GM19328 (cell line): ENCODE measurements around the gene ZNF606.
A peak's percentile ranks its signal among the peaks of the same experiment; 100 is the strongest.
"Not testable (repeated sequence)": the region's sequence is repeated elsewhere in the genome, so short reads cannot be mapped to it uniquely, and the experiment has no call there.

Source experiments
- ATAC-seq: cut with Tn5 transposase; IDR thresholded peaks from one replicate; pipeline ENCODE4 v1.9.1; 2021; ENCODE audit warnings: mild to moderate bottlenecking, moderate library complexity; ENCODE audit not compliant: unreplicated experiment

ZNF606 gene

DNA sequence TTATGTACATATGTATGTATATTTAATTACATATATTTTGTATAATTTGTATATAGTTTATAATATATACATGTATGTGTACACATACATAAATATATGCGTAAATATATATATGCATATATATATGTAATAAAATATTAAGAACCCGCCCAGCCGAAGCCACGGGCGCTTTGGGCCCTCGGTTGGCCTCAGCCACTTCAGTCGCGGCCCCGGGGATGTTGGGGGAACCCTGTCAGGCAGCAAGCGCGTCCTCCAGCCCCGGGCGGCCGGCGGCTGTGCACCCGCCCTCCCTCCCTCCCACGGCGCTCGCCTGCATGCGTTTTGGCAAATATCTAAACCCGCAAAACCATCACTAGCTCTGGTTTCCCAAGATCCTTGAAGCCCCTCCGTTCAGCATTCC is 7.9 kb upstream of the ZNF606 start:
- ATAC-seq, result no peak

DNA sequence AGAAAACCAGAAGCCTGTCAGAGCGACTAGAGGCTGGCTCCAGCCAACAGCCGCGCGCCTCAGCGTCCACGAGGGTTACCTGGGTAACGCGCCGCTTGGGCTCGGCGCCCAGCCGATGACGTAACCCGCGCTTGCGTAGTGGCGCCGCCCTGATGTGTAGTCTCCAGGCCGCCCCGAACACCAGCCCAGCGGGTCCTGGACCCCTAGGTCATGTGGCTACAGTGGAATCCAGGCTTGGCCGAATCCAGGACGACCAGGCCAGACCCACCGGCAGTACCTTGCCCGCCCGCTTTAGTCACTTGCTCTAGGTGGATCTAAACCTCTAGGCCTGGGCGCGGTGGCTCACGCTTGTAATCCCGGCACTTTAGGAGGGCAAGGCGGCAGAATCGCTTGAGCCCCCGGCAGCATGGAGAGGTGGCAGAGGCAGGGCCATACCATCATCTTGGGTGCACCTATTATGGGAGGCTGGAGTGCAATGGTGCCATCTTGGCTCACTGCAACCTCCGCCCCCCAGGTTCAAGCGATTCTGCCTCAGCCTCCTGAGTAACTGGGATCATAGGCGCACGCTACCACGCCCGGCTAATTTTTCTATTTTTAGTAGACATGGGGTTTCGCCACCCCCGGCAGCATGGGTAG is 7.2 kb upstream of the ZNF606 start:
- no peak for ATAC-seq

DNA sequence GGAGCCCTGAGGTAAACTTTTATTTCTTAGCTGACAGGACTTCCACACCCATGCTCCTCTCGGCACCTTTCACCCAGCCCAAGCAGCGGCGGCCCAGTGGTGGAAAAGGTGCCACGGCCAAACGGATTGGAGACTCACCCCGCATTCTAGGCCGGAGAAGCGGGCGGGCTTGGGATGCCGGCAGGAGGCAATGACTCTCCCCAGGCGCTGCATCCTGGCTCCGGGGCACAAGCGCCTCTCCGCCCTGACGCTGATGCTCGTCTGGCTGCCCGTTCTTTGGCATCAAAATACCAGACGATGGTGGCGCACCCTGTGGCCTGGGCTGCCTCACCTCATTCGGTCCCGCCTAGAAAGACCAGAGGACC is 6.7 kb upstream of the ZNF606 start:
- ATAC-seq, result no peak

DNA sequence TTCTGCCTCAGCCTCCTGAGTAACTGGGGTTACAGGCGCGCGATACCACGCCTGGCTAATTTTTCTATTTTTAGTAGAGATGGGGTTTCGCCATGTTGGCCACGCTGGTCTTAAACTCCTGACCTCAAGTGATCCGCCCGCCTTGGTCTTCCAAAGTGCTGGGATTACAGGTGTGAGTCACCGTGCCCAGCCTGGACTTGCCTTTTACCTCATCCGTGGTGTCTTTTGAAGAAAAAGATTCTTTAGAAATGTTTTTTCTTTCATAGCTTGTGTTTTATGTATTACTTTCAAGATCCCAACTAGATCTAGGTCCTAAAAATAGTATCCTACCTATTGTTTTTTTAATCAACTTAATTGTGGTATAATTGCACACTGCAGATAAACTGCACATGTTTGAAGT is 6.3 kb upstream of the ZNF606 start:
- not testable (repeated sequence) for ATAC-seq

DNA sequence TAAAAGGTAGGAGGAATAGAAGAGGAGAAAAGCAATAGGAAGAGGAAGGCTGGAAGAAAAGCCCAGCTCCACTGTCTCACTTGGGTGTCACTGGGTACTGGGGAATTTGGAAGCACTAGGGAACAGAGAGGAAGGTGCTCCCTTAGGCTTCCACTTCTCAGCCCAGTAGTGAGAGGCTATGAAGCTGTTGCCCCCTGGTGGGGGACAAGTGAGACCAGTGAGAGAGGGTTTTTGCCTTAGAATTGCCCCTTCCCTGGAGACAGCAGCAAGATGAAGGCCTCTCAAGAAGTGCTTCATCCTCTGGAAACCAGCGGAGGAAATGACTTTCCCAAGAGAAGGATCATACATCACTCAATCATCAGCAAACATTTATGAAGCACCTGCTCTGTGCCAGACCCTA is 4.7 kb upstream of the ZNF606 start:
- no peak for ATAC-seq

DNA sequence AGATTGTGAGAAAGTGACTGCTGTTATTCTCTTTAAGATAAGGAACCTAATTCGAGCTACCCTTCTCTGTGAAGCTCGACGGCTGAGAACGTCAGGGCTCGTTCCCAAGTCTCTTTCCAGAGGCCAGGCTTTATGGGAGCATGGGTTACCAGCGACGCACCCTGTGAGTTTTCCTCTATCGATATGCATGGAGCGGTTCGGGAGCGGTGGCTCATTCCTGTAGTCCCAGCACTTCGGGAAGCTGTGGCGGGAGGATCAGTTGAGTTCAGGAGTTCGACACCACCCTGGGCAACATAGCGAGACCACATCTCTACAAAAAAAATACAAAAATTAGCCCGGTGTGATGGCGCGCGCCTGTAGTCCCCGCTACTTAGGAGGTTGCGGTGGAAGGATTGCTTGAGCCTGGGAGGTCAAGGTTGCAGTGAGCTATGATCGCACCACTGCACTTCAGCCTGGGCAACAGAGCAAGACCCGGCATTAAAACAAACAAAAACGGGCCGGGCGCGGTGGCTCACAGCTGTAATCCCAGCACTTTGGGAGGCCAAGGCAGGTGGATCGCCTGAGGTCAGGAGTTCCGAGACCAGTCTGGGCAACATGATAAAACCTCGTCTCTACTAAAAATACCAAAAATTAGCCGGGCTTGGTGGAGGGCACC is 681 bp upstream of the ZNF606 start:
- ATAC-seq, result no peak

DNA sequence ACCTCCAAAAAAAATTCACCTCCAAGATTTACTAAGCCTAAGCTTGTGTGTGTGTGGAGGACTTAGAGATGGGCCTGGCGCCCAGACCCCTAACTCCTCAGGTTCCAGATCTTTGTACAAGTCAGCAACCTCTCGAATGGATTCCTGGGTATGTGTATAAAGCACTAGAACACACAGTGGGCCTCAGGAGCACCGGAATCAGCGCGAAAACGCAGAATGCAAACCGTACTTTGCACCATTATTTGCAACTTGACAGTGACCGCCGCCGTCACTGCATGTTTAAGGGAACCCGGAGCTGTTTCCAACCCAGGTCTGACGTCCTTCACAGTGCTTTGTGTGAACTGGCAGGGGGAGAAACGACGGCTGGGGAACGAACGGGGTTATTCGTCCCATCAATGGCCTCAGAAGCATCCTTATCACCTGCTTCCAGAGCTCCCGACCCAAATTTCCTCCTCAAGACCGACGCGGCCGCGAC is 688 bp downstream of the ZNF606 start:
- ATAC-seq, result no peak

DNA sequence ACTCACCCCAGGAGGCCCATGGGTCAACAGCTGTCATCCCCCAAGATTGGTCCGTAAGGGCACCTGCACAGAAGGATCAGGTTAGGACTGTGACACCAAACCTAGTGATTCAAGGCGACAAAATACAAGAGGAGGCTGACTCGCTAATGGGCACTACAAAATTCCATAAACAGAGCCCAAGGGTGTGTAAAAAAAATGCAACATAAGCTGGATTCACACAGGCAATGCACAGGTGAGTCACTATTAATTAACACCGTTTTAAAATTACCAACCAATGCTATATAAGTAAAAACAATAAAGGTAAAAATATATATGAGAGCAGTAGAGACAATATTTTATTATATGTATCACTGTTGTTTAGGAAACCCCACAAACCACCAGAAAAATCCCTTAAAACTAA is 1.9 kb downstream of the ZNF606 start:
- no peak for ATAC-seq

DNA sequence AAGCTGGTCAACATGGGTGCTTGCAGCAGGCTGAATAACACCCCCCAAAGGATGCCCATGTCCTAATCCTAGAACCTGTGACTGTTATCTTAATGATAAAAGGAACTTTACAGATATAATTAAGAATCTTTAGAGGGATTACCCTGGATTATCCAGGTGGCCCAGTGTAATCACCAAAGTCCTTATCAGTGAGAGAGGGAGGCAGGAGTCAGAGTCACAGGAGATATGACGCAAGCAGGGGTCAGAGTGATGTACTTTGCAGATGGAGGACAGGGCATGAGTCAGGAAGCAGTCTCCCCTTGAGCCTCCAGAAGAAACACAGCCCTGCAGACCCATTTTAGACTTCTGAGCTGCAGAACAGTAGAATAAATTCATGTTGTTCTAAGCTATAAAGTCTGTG is 9.8 kb downstream of the ZNF606 start:
- no peak for ATAC-seq

DNA sequence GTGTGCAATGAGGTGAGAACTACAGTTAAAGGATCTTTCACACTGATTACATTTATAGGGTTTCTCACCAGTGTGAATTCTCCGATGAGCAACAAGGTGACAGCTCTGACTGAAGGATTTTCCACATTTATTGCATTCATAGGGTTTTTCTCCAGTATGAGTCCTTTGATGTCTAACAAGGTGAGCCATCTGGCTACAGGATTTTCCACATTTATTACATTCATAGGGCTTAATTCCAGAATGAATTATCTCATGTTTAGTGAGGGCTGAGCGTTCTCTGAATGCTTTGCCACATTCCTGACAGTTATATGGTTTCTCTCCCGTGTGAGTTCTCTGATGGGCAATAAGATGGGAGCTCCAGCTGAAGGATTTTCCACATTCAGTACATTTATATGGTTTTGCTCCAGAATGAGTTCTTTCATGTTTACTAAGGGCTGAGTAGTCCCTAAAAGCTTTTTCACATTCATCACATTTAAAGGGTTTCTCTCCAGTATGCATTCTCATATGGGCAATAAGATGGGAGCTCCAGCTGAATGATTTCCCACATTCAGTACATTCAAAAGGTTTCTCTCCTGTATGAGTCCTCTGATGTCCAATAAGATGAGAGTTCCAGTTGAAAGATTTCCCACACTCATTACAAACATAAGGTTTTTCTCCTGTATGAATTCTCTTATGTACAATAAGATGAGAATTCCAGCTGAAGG is 23.9 kb downstream of the ZNF606 start:
- ATAC-seq, result no peak

DNA sequence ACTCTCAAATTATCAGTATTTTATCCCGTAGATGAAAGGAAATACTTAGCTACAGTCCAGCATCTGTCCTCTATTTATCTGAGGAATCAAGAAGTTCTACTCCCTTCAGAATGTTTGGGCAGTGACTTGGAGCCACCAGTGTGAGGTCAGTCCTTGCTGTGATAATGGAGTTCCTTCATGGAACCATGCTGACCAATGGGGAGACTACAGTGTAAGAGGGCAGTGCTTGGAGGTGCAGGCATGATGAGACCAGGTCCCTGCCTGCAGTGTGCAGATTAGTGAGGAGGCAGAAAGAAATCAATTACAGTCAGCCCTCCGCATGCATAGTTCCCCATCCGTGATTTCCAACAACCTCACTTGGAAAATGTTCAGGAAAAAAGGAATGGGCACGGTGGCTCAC is 28.2 kb downstream of the ZNF606 start, which contains the start of gene C19orf18:
Gene C19orf18, minus strand, starts transcription at position 101 of the 400 bp plus-strand sequence. CDS start 102 bp downstream, outside the sequence.
- ATAC-seq, result no peak

DNA sequence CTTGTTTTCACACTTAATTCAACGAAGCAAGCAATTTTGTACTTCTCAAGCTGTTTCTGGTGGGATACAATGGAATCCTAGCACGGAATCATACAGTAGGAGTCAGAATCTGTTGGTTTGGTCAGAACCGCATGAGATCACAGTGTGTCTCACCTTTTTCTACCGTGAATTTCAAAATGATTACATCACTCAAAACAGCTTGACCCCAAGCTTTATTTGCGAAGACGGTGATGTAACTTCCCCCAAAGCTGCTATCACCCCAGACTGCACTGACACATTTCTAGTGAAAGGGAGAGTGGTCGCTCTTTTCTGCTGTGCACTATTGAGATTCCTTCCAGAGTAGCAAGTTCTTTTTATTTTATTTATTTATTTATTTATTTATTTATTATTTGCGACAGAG is 37.9 kb downstream of the ZNF606 start:
- ATAC-seq, result no peak

DNA sequence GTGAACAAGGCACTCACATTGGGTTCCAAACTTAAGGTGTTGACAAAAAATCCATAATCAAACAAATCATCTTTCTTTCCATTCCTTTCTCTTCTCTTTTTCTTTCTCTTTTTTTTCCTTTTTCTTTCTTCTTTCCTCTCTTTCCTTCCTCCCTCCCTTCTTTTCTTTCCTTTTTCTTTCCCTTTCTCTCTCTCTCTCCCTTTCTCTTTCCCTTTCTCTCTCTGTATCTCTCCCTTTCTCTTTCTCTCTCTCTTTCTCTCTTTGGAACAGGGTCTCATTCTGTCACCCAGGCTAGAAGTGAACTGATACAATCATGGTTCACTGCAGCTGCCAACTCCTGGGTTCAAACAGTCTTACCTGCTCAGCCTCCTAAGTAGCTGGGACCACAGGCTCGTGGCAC is 40.8 kb downstream of the ZNF606 start:
- no peak for ATAC-seq

DNA sequence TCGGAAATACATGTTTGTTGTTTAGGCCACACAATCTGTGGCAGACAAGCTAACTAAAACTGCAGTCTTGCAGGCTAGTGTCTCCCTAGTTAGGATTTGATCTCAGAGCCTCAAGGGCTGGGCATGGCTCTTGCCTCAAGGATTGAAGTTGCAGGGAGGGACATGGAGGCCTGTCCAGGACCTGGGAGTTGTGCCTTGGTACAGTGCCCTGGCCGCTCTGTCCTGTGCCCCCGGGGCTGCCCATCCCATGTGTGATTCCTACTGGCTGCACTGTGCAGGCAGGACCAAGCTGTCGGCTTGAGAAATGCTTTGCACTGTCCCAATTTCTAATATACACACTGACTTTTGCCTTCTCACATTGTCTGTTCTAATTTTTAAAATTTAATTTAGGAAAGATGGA is 47.6 kb downstream of the ZNF606 start:
- no peak for ATAC-seq

DNA sequence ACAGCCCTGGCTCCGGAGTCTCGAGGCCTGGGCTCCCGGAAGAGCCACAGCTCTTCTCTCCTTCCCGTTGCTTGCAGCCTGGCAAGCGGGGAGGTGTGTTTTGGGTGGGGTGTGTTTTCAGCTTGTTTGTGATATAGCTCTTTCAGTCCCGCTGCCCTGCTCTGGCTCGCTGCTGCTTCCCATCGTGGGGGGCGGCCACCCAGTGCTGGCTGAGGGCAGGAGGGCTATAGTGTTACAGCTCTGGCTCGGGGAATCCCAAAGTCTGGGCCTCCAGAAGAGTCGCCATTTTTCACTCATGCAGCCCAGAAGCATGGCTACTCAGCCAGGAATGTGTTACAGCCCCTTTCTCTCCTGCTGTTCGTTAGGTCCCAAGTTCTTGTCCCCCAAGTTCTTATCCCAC is 52.9 kb downstream of the ZNF606 start:
- no peak for ATAC-seq

DNA sequence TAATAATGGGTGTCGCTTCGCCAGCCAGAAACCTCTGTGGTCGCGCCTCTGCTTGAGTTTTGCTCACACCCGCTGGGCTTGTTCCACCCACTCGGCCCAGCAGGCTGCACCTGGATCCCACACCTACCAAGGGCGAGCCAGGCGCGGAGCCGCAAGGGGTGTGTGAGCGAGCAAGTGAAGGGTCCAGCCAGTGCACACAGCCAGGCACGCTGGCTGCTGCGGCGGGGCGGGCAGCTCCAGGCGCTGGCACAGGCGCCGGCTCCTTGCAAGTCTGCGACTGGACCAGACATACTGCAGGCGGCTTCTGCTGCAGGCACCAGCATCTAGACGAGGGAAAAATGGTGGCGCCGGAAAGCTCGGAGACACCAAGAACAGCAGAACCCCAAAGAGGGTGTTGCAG is 53.3 kb downstream of the ZNF606 start:
- ATAC-seq, result no peak

DNA sequence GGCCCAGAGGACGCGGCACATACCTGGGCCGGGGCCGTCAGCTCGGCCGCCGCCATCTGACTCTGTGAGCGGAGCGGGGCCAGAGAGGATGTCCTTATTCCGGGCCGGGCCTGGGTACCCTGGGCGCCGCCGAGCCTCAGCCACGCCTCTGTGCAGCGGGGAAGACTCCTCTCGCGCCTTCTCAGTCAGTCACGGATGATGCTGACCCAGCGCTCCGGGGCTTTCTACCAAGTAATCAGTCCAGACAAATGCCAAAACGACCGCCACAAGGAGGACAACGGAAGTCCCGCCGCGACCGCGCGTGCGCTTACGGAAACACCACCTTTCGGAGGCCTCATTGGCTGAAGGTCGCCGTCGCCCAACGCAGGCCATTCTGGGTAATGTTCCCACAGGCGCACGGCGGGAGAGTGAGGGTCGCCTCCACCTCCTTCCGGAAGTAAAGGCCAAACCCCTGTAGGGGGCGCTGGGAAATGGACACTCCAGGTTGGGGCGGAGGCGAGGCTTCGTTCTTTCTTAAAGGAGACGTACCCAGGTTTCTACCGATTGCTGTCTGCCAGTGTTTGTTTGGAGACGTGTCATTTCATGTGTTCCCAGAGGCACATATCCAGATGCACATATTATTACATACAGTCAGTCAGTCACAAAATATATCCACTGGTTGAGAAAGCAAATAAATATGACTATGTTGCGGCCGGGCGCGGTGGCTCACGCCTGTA is 55.0 kb downstream of the ZNF606 start, which contains the start of gene ZNF256:
Gene ZNF256, minus strand, starts transcription at position 288 of the 716 bp plus-strand sequence. Its CDS starts 232 bp downstream, at position 56.
- peak; percentile 85 for ATAC-seq

DNA sequence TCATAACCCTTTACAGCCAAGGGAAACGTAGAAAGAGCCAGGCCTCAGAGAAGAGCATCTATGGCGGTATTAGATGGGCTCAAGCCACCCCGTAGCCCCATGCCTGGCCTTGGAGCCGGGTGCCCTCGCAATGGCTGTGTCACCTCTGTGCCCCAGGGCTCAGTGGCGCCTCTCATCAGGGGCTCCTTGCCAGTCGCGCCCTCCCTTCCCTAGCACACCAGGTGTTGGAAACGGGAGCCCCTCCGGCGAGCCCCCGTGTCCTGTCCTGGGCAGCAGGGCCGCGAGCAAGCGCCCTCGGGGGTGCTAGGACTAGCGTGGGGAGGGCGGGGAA is 55.6 kb downstream of the ZNF606 start:
- peak; percentile 22 for ATAC-seq

DNA sequence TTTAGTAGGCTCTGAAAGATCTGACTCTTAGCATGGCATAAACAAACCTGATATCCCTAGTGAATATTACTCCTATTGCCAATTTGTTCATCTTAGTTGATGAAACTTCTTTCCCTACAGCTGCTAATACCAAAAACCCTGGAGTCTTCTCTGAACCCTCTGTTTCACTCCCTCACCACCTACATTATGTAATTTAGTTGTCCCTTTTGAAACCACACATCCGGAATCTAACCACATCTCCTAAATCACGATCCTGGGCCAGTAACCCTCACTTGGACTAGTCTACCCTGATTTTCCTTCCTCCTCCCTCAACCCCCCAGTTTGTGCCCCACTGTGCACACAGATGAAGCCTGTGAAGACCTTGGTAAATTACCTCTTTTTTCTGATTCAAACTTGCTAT is 56.3 kb downstream of the ZNF606 start:
- no peak for ATAC-seq

DNA sequence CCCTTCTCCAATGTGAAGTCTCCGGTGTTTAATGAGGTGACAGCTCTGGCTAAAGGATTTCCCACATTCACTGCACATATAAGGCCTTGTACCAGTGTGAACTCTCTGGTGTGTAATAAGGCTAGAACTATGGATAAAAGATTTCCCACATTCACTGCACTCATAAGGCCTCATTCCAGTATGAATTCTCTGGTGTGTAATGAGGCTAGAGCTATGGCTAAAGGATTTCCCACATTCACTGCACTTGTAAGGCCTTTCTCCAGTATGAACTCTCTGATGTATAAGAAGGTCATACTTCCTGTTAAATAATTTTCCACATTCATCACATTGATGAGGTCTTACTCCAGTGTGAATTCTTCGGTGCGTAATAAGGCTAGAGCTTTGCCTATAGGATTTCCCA is 61.0 kb downstream of the ZNF606 start:
- no peak for ATAC-seq

DNA sequence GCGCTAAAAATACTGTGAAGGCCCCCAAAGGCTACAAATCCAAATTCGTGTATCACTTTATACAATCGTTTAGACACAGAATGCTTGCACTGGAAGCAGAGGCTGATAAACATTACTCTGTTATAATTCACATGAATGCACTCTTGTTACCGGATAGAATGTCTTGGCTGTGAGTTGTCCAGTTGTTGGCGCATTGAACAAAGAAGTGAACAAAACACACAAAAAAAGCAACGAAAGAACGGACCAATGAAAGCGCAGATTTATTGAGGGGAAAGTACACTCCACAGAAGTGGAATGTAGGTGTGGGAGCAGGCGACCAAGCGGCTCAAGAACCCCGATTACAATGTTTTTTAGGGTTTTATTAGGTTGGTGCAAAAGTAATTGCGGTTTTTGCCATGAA is 66.9 kb downstream of the ZNF606 start:
- ATAC-seq, result no peak
